BJ (cell line): ENCODE measurements around the gene LRP1B. TPM values are rescaled to one million over a fixed set of nuclear protein-coding genes. Genes with fewer than 3 reads are reported as not detected.

Source experiments
- CTCF ChIA-PET: fragments of 350-600 bp; formaldehyde crosslinking; extraction: SDS; loops from one replicate; lab custom pipeline; 2021; ENCODE audit warnings: antibody characterized with exemption, inconsistent platforms; lab: Yijun Ruan, JAX
- POLR2A ChIA-PET: fragments of 300-600 bp; sonication (Branson Sonifier 250); formaldehyde crosslinking; extraction: SDS; loops from one replicate; lab custom pipeline; 2021; ENCODE audit warnings: antibody characterized with exemption; lab: Charles Lee
- DNase-seq: peaks from one replicate; pipeline ENCODE4 v3.0.0-alpha.2; 2011; ENCODE audit warnings: low read depth
- H3K27me3 ChIP-seq: 2 replicates; pipeline ENCODE4 v1.6.0; 2011; ENCODE audit warnings: low read length; ENCODE audit not compliant: control insufficient read depth, insufficient read depth
- H3K36me3 ChIP-seq: 2 replicates; pipeline ENCODE4 v1.5.1; 2011; ENCODE audit warnings: low read length; ENCODE audit not compliant: control insufficient read depth, insufficient read depth
- H3K4me3 ChIP-seq: 2 replicates; pipeline ENCODE4 v1.5.1; 2011; ENCODE audit warnings: low read depth, mild to moderate bottlenecking, control low read depth, low read length
- CTCF ChIP-seq: IDR thresholded peaks from 2 replicates; pipeline ENCODE4 v1.5.1; 2011; ENCODE audit warnings: low read depth, mild to moderate bottlenecking, control low read depth, inconsistent platforms, low read length, moderate library complexity; ENCODE audit not compliant: insufficient read depth
- polyA plus RNA-seq: library from polyadenylated mRNA; depleted of rRNA; stranded (reverse); fragments of >200 nt; gene quantifications from 2 replicates; pipeline ENCODE4 v1.2.3, GENCODE V29; 2011

Gene LRP1B
- polyA plus RNA-seq, 1 experiment, result 0.04 TPM

GRCh38 chr2:141381946-141382345 is 748.9 kb downstream of the LRP1B start:
- ChIA-PET CTCF (no interaction called here), POLR2A (no interaction called here)
- H3K36me3 ChIP-seq, result no peaks in the 10 kb centered on the region
- H3K4me3 ChIP-seq, result no peak overlapping the region
- TF ChIP-seq CTCF, result no peak
- no peak for DNase-seq
- no peaks in the 10 kb centered on the region for H3K27me3 ChIP-seq

GRCh38 chr2:141380008-141380979 is 750.5 kb downstream of the LRP1B start:
- ChIA-PET POLR2A (no interaction called here), CTCF (no interaction called here)
- no peak for DNase-seq
- Histone ChIP-seq H3K27me3 (no peaks in the 10 kb centered on the region), H3K36me3 (no peaks in the 10 kb centered on the region), H3K4me3 (no peak overlapping the region)
- no peak for TF ChIP-seq CTCF

GRCh38 chr2:141364821-141365220 is 766.0 kb downstream of the LRP1B start:
- TF ChIP-seq CTCF, result no peak
- H3K36me3 ChIP-seq, result no peaks in the 10 kb centered on the region
- ChIA-PET POLR2A (no interaction called here), CTCF (interaction anchor here (0.6 kb wide), 1 partner anchor 269 kb away, joined by 4 read pairs; no protein-coding TSS in a partner anchor)
- no peaks in the 10 kb centered on the region for H3K27me3 ChIP-seq
- no peak for DNase-seq
- no peak overlapping the region for H3K4me3 ChIP-seq

GRCh38 chr2:141362311-141362710 is 768.5 kb downstream of the LRP1B start:
- ChIA-PET POLR2A (no interaction called here), CTCF (no interaction called here)
- Histone ChIP-seq H3K4me3 (no peak overlapping the region), H3K36me3 (no peaks in the 10 kb centered on the region), H3K27me3 (no peaks in the 10 kb centered on the region)
- no peak for TF ChIP-seq CTCF
- no peak for DNase-seq

GRCh38 chr2:141348481-141348880 is 782.3 kb downstream of the LRP1B start:
- POLR2A ChIA-PET, result no interaction called here
- Histone ChIP-seq H3K27me3 (no peaks in the 10 kb centered on the region), H3K4me3 (no peak overlapping the region), H3K36me3 (no peaks in the 10 kb centered on the region)
- TF ChIP-seq CTCF, result no peak
- CTCF ChIA-PET, result no interaction called here
- DNase-seq, result no peak
